Measurements from ENCODE around the gene WWP2.

- TF ChIP-seq POLR2AphosphoS5 (IDR thresholded peaks at IDR 0.05; ENCODE audit: borderline replicate concordance, low read depth, low read length) (no peak), EZH2 (IDR thresholded peaks at IDR 0.05) (no peak)
These were observed 1.4 kb downstream of the WWP2 start for GRCh38 chr16:69763599-69763942.

Measured in SK-N-MC (cell line).